NCI-H524 (cell line): ENCODE data around the gene FAF2.
"Not testable (repeated sequence)": the region's sequence is repeated elsewhere in the genome, so short reads cannot be mapped to it uniquely, and the experiment has no call there.

Source experiments
- DNase-seq, 2 experiments: peaks; one replicate each; lab custom pipeline; 2025; lab: John Stamatoyannopoulos, UW

The FAF2 gene

GRCh38 chr5:176416965-176417364, 31.2 kb upstream of the FAF2 start:
- peak; percentile 15 to 60 for DNase-seq

DNA sequence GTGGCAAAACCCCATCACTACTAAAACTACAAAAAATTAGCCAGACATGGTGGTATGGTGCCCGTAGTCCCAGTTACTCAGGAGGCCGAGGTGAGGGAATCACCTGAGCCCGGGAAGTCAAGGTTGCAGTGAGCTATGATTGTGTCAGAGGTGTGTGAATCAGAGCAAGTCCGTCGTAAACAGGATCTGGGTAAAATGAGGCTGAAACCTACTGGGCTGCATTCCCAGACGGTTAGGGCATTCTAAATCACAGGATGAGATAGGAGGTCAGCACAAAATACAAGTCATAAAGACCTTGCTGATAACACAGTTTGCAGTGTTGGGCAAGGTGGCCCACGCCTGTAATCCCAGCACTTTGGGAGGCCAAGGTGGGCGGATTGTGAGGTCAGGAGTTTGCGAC, 29.9 kb upstream of the FAF2 start:
- no peak for DNase-seq

DNA sequence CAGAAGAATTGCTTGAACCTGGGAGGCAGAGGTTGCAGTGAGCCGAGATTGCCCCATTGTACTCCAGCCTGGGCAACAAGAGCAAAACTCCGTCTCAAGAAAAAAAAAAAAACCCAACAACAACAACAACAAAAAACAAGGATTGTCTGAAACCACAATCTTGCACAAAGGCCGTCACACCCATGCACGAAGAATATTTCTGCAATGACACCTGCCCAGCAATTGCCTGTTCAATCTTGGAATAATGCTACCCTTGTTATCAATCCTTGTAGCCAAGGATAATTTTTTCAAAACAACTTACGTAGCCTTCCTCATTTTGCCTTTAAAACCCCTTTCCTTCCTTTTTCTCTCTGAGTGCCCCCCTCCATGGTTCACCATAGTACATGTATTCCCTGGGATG, 28.1 kb upstream of the FAF2 start:
- DNase-seq = no peak

- DNase-seq = no peak
Measured at GRCh38 chr5:176420972-176421544, 27.1 kb upstream of the FAF2 start.

GRCh38 chr5:176424181-176424580, 24.0 kb upstream of the FAF2 start:
- no peak for DNase-seq

GRCh38 chr5:176425138-176425537, 23.0 kb upstream of the FAF2 start:
- no peak for DNase-seq

DNA sequence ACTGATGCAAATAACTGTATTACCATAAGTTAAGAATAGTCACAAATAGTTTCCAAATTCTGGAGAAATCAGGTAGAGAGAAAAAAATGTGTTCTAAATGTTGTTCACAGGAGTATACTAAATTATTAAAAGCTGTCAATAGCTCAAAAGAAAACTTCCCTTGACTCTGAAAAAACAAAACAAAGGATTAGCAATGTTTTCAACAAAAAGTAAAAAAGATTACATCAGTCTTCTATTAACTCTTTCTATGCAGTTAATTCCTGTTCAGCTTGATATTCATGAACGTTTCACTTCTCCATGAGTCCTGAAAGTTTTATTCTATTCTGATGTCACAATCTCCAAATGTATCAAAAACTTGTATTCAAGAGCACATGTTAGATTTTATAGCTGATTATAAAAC, 22.4 kb upstream of the FAF2 start:
- no peak for DNase-seq

DNA sequence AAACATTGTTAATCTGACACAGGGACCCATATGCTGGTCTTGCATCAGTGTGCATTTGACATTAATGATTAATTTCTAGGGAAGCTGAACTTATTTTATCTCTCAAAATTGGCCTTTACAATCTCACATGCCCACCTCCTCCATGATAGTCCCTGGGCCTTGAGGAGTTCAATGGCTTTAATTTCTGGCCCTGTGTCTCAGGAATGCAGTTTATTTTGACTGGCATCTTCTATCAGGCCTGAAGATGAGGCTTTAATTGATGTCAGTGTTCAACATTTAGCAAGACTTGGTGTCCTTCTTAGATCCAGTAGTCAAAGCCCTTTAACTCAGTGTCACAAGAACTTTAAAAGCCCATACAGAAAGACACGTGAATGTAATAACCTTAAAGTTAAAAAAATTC, 21.3 kb upstream of the FAF2 start:
- DNase-seq = no peak

DNA sequence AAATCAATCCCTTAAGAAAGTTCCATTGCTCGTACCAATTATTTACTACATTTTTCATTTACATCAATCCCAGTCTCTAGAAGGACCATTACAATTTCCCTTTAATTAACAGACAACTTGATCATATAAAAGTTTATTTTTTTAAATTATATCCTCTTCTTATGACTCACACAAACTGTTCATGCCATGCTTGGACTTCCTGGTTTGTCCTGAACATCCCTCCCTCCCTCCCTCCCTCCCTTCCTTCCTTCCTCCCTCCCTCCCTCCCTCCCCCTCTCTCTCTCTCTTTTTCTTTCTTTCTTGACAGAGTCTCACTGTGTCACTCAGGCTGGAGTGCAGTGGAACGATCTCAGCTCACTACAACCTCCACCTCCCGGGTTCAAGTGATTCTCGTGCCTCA, 20.2 kb upstream of the FAF2 start:
- no peak for DNase-seq

DNA sequence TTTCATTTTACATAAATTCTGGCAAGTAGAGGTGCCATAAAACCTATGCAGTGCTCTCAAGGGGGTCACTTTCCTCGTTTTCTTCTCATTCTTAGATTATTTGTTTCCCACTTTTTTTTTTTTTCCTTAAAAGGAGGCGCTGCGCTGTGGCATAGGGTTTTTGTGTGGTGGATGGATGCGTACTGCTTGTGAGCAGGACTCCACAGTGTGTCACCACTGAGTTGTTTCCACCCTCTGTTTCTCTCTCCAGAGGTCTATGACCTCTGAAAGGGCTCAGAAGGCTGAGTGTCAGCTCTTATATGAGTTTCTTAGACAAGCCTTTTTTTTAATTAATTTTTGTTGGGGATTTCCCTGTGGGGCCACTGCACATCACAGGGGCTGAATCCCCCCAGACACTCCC, 18.2 kb upstream of the FAF2 start:
- DNase-seq = no peak

DNA sequence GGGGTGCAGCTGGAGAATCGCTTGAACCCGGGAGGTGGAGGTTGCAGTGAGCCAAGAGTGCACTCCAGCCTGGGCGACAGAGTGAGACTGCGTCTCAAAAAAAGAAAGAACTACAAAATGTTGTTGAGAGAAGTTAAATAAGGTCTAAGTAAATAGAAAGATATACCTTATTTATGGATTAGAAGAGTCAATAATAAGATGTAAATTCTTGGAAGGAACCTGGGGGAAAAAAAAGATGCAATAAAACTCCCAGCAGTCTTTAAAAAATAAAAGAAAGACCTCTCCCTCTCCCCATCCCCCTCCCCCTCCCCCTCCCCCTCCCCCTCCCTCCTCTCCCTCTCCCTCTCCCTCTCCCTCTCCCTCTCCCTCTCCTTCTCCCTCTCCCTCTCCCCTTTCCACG, 15.5 kb upstream of the FAF2 start:
- DNase-seq = no peak

DNA sequence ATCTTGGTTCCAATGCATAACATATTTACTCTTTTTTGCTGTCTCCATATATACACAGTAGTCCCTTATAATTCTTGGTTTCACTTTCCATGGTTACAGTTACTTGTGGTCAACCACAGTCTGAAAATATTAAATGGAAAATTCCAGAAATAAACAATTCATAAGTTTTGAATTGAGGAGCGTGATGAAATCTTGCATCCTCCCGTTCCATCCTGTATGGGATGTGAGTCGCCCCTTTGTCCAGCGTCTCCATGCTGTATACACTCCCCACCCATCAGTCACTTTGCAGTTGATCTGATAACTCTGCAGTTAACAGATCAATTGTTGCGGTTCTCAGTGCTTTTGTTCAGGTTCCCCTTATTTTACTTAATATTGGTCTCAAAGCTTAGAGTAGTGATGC, 11.5 kb upstream of the FAF2 start:
- DNase-seq = no peak

DNA sequence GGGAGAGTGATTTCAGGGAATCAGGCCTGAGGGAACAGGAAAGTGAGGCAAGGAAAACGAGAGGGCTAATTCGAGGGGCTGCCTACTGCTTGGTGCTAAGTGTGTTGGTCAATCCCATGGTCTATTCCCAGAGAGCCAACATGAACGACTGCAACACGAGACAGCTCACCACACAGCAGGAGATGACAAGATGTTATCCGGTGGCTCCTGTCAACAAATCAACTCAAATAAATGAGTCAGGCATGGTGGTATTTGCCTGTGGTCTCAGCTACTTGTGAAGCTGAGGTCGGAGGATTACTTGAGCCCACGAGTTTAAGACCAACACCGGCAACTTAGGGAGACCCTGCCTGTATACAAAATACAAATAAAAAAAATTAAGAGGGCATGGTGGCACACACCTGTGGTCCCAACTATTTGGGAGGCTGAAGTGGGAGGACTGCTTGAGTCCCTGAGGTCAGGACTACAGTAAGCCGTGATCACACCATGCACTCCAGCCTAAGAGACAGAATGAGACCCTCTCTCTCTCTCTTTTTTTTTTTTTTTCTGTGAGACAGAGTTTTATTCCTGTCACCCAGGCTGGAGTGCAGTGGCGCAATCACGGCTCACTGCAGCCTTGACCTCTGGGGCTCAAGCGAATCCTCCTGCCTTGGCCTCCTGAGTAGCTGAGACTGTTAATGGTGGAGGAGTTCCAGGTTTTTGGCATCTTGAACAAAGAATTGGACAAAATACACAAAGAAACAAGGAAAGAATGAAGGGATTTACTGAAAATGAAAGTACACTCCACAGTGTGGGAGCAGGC, 9.0 kb upstream of the FAF2 start:
- DNase-seq = no peak

- DNase-seq = no peak
Measured at GRCh38 chr5:176440927-176441706, 7.1 kb upstream of the FAF2 start.

GRCh38 chr5:176441921-176442323, 6.3 kb upstream of the FAF2 start:
- DNase-seq = no peak

- not testable (repeated sequence) for DNase-seq
Measured at GRCh38 chr5:176442911-176443310, 5.3 kb upstream of the FAF2 start.

- DNase-seq = no peak
Measured at GRCh38 chr5:176444742-176445141, 3.4 kb upstream of the FAF2 start.

- DNase-seq = no peak
Measured at GRCh38 chr5:176446028-176446665, 2.0 kb upstream of the FAF2 start.

DNA sequence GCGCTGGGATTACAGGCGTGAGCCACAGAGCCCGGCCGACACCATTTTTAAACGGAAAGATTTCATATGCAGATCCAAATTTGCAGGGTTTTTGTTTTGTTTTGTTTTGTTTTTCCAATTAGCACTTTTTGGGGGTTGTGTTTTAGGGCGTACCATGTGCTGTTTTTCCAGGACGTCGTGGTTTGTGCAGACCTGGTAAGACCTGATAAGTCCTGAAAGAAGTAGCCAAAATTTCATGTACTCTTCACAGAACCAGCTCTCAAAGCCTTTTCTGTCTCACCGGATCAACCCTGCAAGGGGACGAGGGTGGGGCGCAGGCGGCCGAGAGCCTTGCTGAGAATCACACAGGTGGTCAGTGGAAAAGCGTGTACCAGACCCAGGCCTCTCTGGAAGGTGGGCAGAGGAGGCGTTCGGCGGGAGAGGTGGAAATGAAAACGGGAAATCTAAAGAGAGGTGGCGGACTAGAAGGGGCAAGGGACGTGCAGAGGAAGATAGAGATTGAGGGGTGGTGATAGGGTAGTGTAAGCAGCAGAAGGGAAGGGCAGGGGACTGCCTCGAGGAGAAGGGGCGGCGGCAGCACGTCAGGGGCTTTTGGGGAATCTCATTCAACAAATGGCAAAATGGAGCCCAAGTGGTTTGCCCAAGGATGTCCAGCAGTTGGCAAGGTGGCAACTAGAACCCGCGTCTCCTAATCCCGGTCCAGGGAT, 1.1 kb upstream of the FAF2 start:
- peak in 1 of 2 experiments; percentile 26 for DNase-seq

- peak; percentile 43 to 60 for DNase-seq
Measured at GRCh38 chr5:176447591-176447977, 601 bp upstream of the FAF2 start.

GRCh38 chr5:176450077-176450476, 1.9 kb downstream of the FAF2 start:
- DNase-seq = no peak
